ENCODE measurements around the gene ENTHD1.

Gene ENTHD1

GRCh38 chr22:39697790-39698430 is 195.7 kb downstream of the ENTHD1 start:
- no peak for TF ChIP-seq CTCF (IDR thresholded peaks at IDR 0.05; ENCODE audit: low read length, missing control alignments)
- no peak for DNase-seq (ENCODE audit: low read depth)
- no peak overlapping the region for H3K4me3 ChIP-seq (replicated peaks; ENCODE audit: low read depth, low read length)

GRCh38 chr22:39693943-39694500 is 199.5 kb downstream of the ENTHD1 start:
- TF ChIP-seq CTCF (IDR thresholded peaks at IDR 0.05; ENCODE audit: low read length, missing control alignments), result no peak
- no peak overlapping the region for H3K4me3 ChIP-seq (replicated peaks; ENCODE audit: low read depth, low read length)
- no peak for DNase-seq (ENCODE audit: low read depth)

Data from fibroblast of pulmonary artery (primary cell).